K562 (cell line): ENCODE results near the gene DHX35. TPM values are rescaled to one million over a fixed set of nuclear protein-coding genes. Genes with fewer than 3 reads are reported as not detected.

Source experiments
- ATAC-seq: fragments of 200-7000 bp; cut with Tn5 transposase; 3 replicates; pipeline ENCODE4 v1.9.1; 2020; ENCODE audit warnings: moderate library complexity
- BruUV-seq: library from RNA; stranded (reverse); fragments of 400-500 nt; replicated peaks from 2 replicates; lab custom pipeline; 2021; lab: Mats Ljungman, UMichigan
- CTCF ChIA-PET: fragments of 300-600 bp; formaldehyde crosslinking; extraction: SDS; loops from one replicate; lab custom pipeline; 2021; ENCODE audit warnings: low intra/inter-chr PET ratio; lab: Yijun Ruan, JAX
- POLR2A ChIA-PET: fragments of 300-600, 350-650 bp; sonication (Branson Sonifier 250); formaldehyde crosslinking; extraction: SDS; loops from one replicate; lab custom pipeline; 2021; ENCODE audit warnings: antibody characterized with exemption, inconsistent platforms; lab: Yijun Ruan, JAX
- DNase-seq, 4 experiments: peaks; one replicate each; pipeline versions ENCODE4 v3.0.0 to v3.0.0-alpha.2; 2011 to 2018; ENCODE audit warnings: low spot score in 3 of 4, mixed read lengths in 3 of 4; ENCODE audit errors: extremely low read depth in 1 of 4
- FAIRE-seq: peaks from 2 replicates; lab custom pipeline; 2011; peaks lifted over from hg19 to GRCh38; lab: Jason Lieb, UNC
- H2AFZ ChIP-seq: 2 replicates; pipeline ENCODE4 v1.6.0; 2011; ENCODE audit warnings: low read depth, low read length, control low read depth, inconsistent platforms
- H3K27ac ChIP-seq: fragments of 200-600 bp; 3 replicates; pipeline ENCODE4 v1.8.0; 2011; ENCODE audit warnings: low read depth, mild to moderate bottlenecking, control low read depth, inconsistent platforms, low read length, moderate library complexity, mixed read lengths; ENCODE audit errors: extremely low read depth
- H3K27me3 ChIP-seq, 2 experiments: fragments of 300-600 bp in 1 of 2; 2 replicates in 1 of 2; 3 replicates in 1 of 2; pipeline versions ENCODE4 v1.6.0 to v1.8.0; 2011; ENCODE audit warnings: inconsistent platforms in 2 of 2, low read length in 2 of 2, mild to moderate bottlenecking in 1 of 2, mixed read lengths in 1 of 2, moderate library complexity in 1 of 2; ENCODE audit not compliant: control insufficient read depth in 2 of 2, insufficient read depth in 2 of 2
- H3K36me3 ChIP-seq: fragments of 300-600 bp; 3 replicates; pipeline ENCODE4 v1.8.0; 2011; ENCODE audit warnings: mild to moderate bottlenecking, low read length, inconsistent platforms; ENCODE audit not compliant: control insufficient read depth, insufficient read depth
- H3K4me1 ChIP-seq, 2 experiments: fragments of 200-600 bp in 1 of 2; replicated peaks in 1 of 2; 2 replicates in 1 of 2; 3 replicates in 1 of 2; pipeline versions ENCODE4 v1.5.1 to v1.8.0; 2011; ENCODE audit warnings: inconsistent platforms in 2 of 2, low read length in 2 of 2, mild to moderate bottlenecking in 1 of 2, mixed read lengths in 1 of 2, moderate library complexity in 1 of 2; ENCODE audit not compliant: control insufficient read depth in 2 of 2, insufficient read depth in 2 of 2
- H3K4me2 ChIP-seq: 2 replicates; pipeline ENCODE4 v1.6.1; 2011; ENCODE audit warnings: low read length, control low read depth, inconsistent platforms, mixed read lengths; ENCODE audit not compliant: insufficient read depth
- H3K4me3 ChIP-seq: fragments of 200-600 bp; sonication (generic), shearing (Covaris generic); 2 replicates; pipeline ENCODE4 v1.5.1; 2016; ENCODE audit warnings: control low read depth, inconsistent platforms
- H3K79me2 ChIP-seq: fragments of 200-600 bp; 3 replicates; pipeline ENCODE4 v1.8.0; 2011; ENCODE audit warnings: low read length, inconsistent platforms; ENCODE audit not compliant: control insufficient read depth, insufficient read depth
- H3K9ac ChIP-seq, 2 experiments: 2 replicates each; pipeline versions ENCODE4 v1.6.0 to v1.6.1; 2011; ENCODE audit warnings: low read depth in 2 of 2, low read length in 2 of 2, control low read depth in 1 of 2, inconsistent platforms in 1 of 2, mild to moderate bottlenecking in 1 of 2, mixed read lengths in 1 of 2; ENCODE audit not compliant: insufficient read depth in 1 of 2
- H3K9me1 ChIP-seq: one replicate; pipeline ENCODE4 v1.6.0; 2011; ENCODE audit warnings: inconsistent platforms, mild to moderate bottlenecking, low read length, moderate library complexity; ENCODE audit not compliant: control insufficient read depth, insufficient read depth
- H3K9me3 ChIP-seq: replicated peaks from 2 replicates; pipeline ENCODE4 v1.5.1; 2011; ENCODE audit warnings: low read depth, low read length, inconsistent platforms; ENCODE audit not compliant: control insufficient read depth, insufficient read depth
- H4K20me1 ChIP-seq: replicated peaks from 2 replicates; pipeline ENCODE4 v1.6.1; 2011; ENCODE audit warnings: low read length, inconsistent platforms, mixed read lengths; ENCODE audit not compliant: control insufficient read depth, insufficient read depth
- MLX ChIP-seq, 2 experiments: fragments of 450-650 bp in 1 of 2; sonication (generic) in 1 of 2; formaldehyde crosslinking; conservative IDR thresholded peaks; 2 replicates each; pipeline versions ENCODE4 v1.4.0 to v1.8.1; 2020 to 2022; ENCODE audit warnings: mild to moderate bottlenecking in 1 of 2, missing genetic modification reagents in 1 of 2
- POLR2AphosphoS5 ChIP-seq: IDR thresholded peaks from 2 replicates; pipeline ENCODE4 v1.6.1; 2011; ENCODE audit warnings: mild to moderate bottlenecking, low read depth, low read length, moderate library complexity; ENCODE audit not compliant: control insufficient read depth, insufficient read depth
- TARDBP ChIP-seq: fragments of 450-650 bp; IDR thresholded peaks from 2 replicates; pipeline ENCODE4 v1.6.1; 2016
- ZNF121 ChIP-seq: sonication (generic); formaldehyde crosslinking; conservative IDR thresholded peaks from 2 replicates; pipeline ENCODE4 v1.8.0; 2022; ENCODE audit warnings: missing genetic modification reagents
- ZNF212 ChIP-seq: fragments of 450-650 bp; formaldehyde crosslinking; IDR thresholded peaks from 2 replicates; pipeline ENCODE4 v1.4.0; 2020; ENCODE audit warnings: mild to moderate bottlenecking
- ZNF407 ChIP-seq: fragments of 450-650 bp; IDR thresholded peaks from 2 replicates; pipeline ENCODE4 v1.6.1; 2016; ENCODE audit warnings: low read depth
- WGBS: fragments of 100-300 bp; shearing (Covaris generic); methylation state at CpG from one replicate; pipeline ENCODE4 v1.1.6; 2016; ENCODE audit warnings: low coverage, mixed read lengths; ENCODE audit not compliant: insufficient coverage; ENCODE audit errors: missing lambda C conversion rate; 5-methylcytosine and 5-hydroxymethylcytosine counted together
- in situ Hi-C: fragments of 300-500 bp; cut with MboI; formaldehyde crosslinking; loops from 4 replicates; pipeline ENCODE4 v1.15.0; 2018; ENCODE audit warnings: inconsistent platforms, mixed read lengths
- intact Hi-C: fragments of 100-400 bp; cut with micrococcal nuclease; formaldehyde crosslinking; loops from 2 replicates; pipeline ENCODE4 v1.14.2; 2022
- polyA plus RNA-seq, 8 experiments: library from polyadenylated mRNA; depleted of rRNA in 4 of 8; stranded (reverse) in 5 of 8; unstranded in 3 of 8; fragments of >200 nt; fragmentation: Nextera tagmentation in 2 of 8; fragmentation: Illumina TruSeq in 1 of 8; extraction: Ambion mirVana in 2 of 8; extraction: Trizol in 1 of 8; gene quantifications; 2 replicates each; pipeline versions ENCODE4 v1.2.1 to v1.2.3, GENCODE V29; 2011 to 2014; ENCODE audit warnings: inconsistent platforms in 1 of 8, missing spikeins in 1 of 8
- total RNA-seq, 7 experiments: library from RNA; depleted of rRNA in 6 of 7; stranded (reverse); fragments of >200 nt in 6 of 7; fragmentation: Illumina TruSeq in 2 of 7; extraction: Trizol in 2 of 7; gene quantifications; 2 replicates each; pipeline versions ENCODE4 v1.2.1 to v1.2.3, GENCODE V29; 2011 to 2021; ENCODE audit warnings: low replicate concordance in 1 of 7

The DHX35 gene
- total and polyA plus RNA-seq, 9 of the 15 experiments (the other 6 are each of a cell fraction or from before 2014, with no cell fraction given) = 6.5 to 25.6 (median 16.9) TPM

GRCh38 chr20:38947931-38948362 lies 14.2 kb upstream of the DHX35 start (continued):
- TF ChIP-seq MLX (CRISPR knock-in tag; conservative IDR thresholded peaks at IDR 0.05) = no peak

- H3K9me3 ChIP-seq = no peaks in the 10 kb centered on the region
- H3K4me1 ChIP-seq = peaks cover 21 to 27% of the 10 kb centered on the region in 2 experiments
- no peaks in the 10 kb centered on the region for H3K27me3 ChIP-seq
- H3K79me2 ChIP-seq = peaks cover 61% of the 10 kb centered on the region
- no peaks in the 10 kb centered on the region for H3K9me1 ChIP-seq
- DNase-seq = no peak
- H2AFZ ChIP-seq = no peak overlapping the region
- intact Hi-C loops = no loop called here
- TF ChIP-seq ZNF212 = no peak
- no peak for TF ChIP-seq ZNF121 (CRISPR knock-in tag)
- no peak for TF ChIP-seq TARDBP
- TF ChIP-seq ZNF407 = no peak
- TF ChIP-seq POLR2AphosphoS5 = 0 out of 2 replicates have a peak, but pooled peaks have one; percentile 27
- in situ Hi-C loops = no loop called here
- ChIA-PET POLR2A (interaction anchor here (0.6 to 1.9 kb wide), 6 partner anchors 11 to 48 kb away, joined by 3 to 6 read pairs (median 4); partner anchors contain the start of genes DHX35 and FAM83D), CTCF (no interaction called here)
- H3K4me3 ChIP-seq = no peak overlapping the region
- H3K27ac ChIP-seq = peak overlapping the region; percentile 35; the same call in 2 of the 3 replicates
- H3K4me2 ChIP-seq = no peak overlapping the region
- no peak for ATAC-seq
- peaks cover 93% of the 10 kb centered on the region for H3K36me3 ChIP-seq
- no peak for FAIRE-seq
- no TSS peak for BruUV-seq
- no peaks in the 10 kb centered on the region for H4K20me1 ChIP-seq
- H3K9ac ChIP-seq = no peak overlapping the region
- 92% methylated on average over 2 of the region's 2 CpGs for WGBS
These were observed 11.9 kb upstream of the DHX35 start for GRCh38 chr20:38950254-38950653.
